ENCODE results near the gene ZFP1. TPM values are rescaled to one million over a fixed set of nuclear protein-coding genes. Genes with fewer than 3 reads are reported as not detected.
"Not testable (repeated sequence)": the region's sequence is repeated elsewhere in the genome, so short reads cannot be mapped to it uniquely, and the experiment has no call there.

ZFP1 gene
- total RNA-seq, 4 donors from 2014 or later: 3.1 to 9.1 (median 5.7) TPM

DNA sequence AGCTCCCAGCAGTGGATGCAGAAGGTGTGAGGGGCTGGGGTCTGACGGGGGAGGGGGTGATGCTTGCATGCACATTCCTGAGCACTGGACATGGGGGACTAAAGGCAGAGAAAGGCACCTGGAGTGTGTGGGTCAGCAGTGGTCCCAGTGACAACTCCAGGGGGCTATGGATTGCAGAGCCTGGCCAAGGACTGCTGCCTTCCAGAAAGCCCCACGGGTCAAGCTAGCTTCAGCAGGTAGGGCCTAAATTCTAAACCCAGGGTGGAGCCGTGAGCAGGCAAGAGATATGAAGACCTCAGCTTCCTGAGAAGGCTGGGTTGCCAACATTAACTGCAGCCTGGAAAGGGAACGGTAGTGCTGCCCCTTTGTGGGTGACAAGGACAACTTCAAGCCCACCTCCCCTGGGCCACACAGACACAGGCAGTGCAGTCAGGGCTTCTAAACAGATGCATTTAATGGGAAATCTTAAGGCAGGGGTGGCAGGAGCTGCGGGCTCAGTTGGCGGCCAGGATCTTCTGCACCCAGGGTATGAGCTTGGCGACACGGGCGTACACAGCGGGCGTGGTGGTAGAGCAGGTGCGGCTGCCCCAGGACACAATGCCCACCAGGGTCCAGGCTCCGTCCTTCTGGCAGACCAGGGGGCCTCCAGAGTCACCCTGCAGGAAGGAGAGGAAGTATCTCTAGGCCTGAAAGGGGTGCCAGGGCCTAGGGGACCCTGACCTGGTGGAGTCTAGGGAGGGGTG lies 55.5 kb downstream of the ZFP1 start:
- DNase-seq: no peak
- Histone ChIP-seq H3K9me3 (no peaks in the 10 kb centered on the region), H3K27me3 (peaks cover 0 to 28% (median 0%) of the 10 kb centered on the region in 4 donors), H3K27ac (no peak overlapping the region), H3K4me3 (no peak overlapping the region), H3K36me3 (no peaks in the 10 kb centered on the region), H3K4me1 (peaks cover 0 to 9% (median 0%) of the 10 kb centered on the region in 3 donors)
- no peak for TF ChIP-seq POLR2A (IDR thresholded peaks at IDR 0.05)
- TF ChIP-seq, protein P1, sequence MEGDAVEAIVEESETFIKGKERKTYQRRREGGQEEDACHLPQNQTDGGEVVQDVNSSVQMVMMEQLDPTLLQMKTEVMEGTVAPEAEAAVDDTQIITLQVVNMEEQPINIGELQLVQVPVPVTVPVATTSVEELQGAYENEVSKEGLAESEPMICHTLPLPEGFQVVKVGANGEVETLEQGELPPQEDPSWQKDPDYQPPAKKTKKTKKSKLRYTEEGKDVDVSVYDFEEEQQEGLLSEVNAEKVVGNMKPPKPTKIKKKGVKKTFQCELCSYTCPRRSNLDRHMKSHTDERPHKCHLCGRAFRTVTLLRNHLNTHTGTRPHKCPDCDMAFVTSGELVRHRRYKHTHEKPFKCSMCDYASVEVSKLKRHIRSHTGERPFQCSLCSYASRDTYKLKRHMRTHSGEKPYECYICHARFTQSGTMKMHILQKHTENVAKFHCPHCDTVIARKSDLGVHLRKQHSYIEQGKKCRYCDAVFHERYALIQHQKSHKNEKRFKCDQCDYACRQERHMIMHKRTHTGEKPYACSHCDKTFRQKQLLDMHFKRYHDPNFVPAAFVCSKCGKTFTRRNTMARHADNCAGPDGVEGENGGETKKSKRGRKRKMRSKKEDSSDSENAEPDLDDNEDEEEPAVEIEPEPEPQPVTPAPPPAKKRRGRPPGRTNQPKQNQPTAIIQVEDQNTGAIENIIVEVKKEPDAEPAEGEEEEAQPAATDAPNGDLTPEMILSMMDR (IDR thresholded peaks at IDR 0.05): no peak
- intact Hi-C loops (cut with DNase I): loop anchor here (10.0 kb wide), 1 partner anchor 181 kb away; no protein-coding TSS in a partner anchor
- WGBS, 2 donors: 63 to 75% methylated on average over 4 to 5 of the region's 13 CpGs

- H3K4me1 ChIP-seq: peaks cover 0 to 5% (median 0%) of the 10 kb centered on the region in 3 donors
- DNase-seq: no peak
- peaks cover 0 to 28% (median 0%) of the 10 kb centered on the region in 4 donors for H3K27me3 ChIP-seq
- intact Hi-C loops (cut with DNase I): loop anchor here (10.0 kb wide), 1 partner anchor 180 kb away; no protein-coding TSS in a partner anchor
- H3K27ac ChIP-seq: no peak overlapping the region
- no peaks in the 10 kb centered on the region for H3K9me3 ChIP-seq
- H3K36me3 ChIP-seq: no peaks in the 10 kb centered on the region
- no peak overlapping the region for H3K4me3 ChIP-seq
- no peak for TF ChIP-seq POLR2A (IDR thresholded peaks at IDR 0.05)
- TF ChIP-seq, protein P1 (IDR thresholded peaks at IDR 0.05): no peak
- WGBS, 2 donors: 100% methylated on average over 2 of the region's 6 CpGs; no CpG with 5 or more reads in 1 of the 2 donors
Measured at GRCh38 chr16:75204410-75204758, 56.1 kb downstream of the ZFP1 start.

- H3K4me1 ChIP-seq, H3K27ac ChIP-seq, H3K36me3 ChIP-seq, H3K9me3 ChIP-seq, H3K4me3 ChIP-seq, DNase-seq: not testable (repeated sequence)
- no CpG with 5 or more reads among the region's 20 CpGs for WGBS, 2 donors
- peaks cover 0 to 24% (median 0%) of the 10 kb centered on the region in 4 donors for H3K27me3 ChIP-seq
- intact Hi-C loops (cut with DNase I): loop anchor here (10.0 kb wide), 1 partner anchor 180 kb away; no protein-coding TSS in a partner anchor
Measured at GRCh38 chr16:75204905-75205304, 56.6 kb downstream of the ZFP1 start.

DNA sequence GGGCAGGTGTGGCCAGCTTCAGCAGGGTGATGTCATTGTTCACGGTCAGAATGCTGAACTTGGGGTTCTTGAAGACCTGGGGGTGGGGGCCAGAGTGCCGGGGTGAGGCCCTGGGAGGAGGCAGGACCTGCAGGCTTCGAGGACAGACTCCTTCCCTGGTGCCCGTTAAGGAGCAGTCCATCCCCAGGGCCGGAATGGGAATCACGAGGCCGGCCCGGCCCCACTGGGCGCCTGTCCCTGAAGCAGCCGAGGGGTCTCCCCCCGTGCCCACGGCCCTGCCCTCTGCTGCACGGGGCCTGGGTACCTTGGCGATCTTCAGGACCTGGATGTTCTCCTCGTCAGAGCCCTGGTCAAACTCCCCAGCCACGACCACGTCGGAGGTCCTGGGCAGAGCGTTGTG lies 57.1 kb downstream of the ZFP1 start:
- H3K27ac ChIP-seq, H3K4me3 ChIP-seq, DNase-seq, H3K36me3 ChIP-seq, H3K4me1 ChIP-seq, H3K9me3 ChIP-seq: not testable (repeated sequence)
- H3K27me3 ChIP-seq: peaks cover 0 to 19% (median 0%) of the 10 kb centered on the region in 4 donors
- intact Hi-C loops (cut with DNase I): loop anchor here (10.0 kb wide), 1 partner anchor 179 kb away; no protein-coding TSS in a partner anchor
- no CpG with 5 or more reads among the region's 19 CpGs for WGBS, 2 donors

GRCh38 chr16:75205961-75206748 lies 57.8 kb downstream of the ZFP1 start:
- not testable (repeated sequence) for H3K4me3 ChIP-seq, H3K27ac ChIP-seq, H3K4me1 ChIP-seq, DNase-seq, H3K36me3 ChIP-seq, H3K9me3 ChIP-seq
- peaks cover 0 to 16% (median 0%) of the 10 kb centered on the region in 4 donors for H3K27me3 ChIP-seq
- intact Hi-C loops (cut with DNase I): loop anchor here (1.0 to 10.0 kb wide), 2 partner anchors 18 to 179 kb away; no protein-coding TSS in a partner anchor
- WGBS, 2 donors: 83% methylated on average over 2 of the region's 25 CpGs; no CpG with 5 or more reads in 1 of the 2 donors

DNA sequence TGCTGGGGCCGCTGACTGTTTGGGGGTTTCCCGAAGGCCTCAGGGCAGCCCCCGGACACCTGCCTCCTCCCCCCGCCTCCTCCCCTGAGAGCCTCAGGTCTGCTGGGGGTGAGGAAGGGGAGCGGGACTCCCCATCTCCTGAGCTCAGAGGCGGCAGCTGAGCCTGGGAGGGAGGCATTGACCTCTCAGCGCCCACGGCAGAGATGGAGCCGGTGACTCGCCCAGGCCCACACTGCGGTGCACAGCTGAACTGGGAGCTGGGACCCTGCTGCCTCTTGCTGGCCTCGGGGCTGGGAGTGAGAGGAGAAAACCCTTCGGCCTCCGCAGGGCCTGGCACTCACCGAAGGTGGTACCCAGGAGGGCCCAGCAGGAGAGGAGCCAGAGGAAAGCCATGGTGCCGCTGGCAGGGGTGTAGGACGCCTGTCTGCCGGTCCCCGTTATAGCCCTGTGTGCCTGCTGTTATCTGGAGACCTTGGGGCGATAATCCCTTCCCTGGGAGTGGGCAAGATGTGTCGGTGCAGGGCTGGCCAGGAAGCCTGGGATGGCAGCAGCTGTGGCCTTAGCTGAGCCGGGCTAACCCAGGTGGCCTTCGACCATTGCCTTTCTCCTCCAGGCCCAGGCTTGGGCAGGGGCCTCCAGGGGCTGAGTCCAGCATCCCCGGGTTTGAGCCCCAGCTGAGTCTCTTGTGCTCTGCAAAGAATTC lies 58.6 kb downstream of the ZFP1 start, which contains the start of gene CTRB2:
CTRB2 (minus strand) TSS at position 413 of the 703 bp plus-strand sequence; CDS start at position 393, 20 bp downstream.
- WGBS, 2 donors: 80% methylated on average over 1 of the region's 24 CpGs; no CpG with 5 or more reads in 1 of the 2 donors
- intact Hi-C loops (cut with DNase I): loop anchor here (1.0 to 10.0 kb wide), 2 partner anchors 17 to 178 kb away; no protein-coding TSS in a partner anchor
- Histone ChIP-seq H3K4me1 (no peaks in the 10 kb centered on the region), H3K27ac (no peak within 1 kb of the TSS), H3K9me3 (no peaks in the 10 kb centered on the region), H3K4me3 (no peak within 1 kb of the TSS), H3K36me3 (no peaks in the 10 kb centered on the region), H3K27me3 (peaks cover 0 to 16% (median 0%) of the 10 kb centered on the region in 4 donors)
- TF ChIP-seq POLR2A (IDR thresholded peaks at IDR 0.05): no peak
- TF ChIP-seq, protein P1 (IDR thresholded peaks at IDR 0.05): no peak
- DNase-seq: no peak

Data from esophagus squamous epithelium (tissue), 5 donors.